ENCODE measurements around the gene MYO3B.
"Not testable (repeated sequence)": the region's sequence is repeated elsewhere in the genome, so short reads cannot be mapped to it uniquely, and the experiment has no call there.

MYO3B gene

GRCh38 chr2:170408461-170409163 lies 230.7 kb downstream of the MYO3B start:
- in situ Hi-C loops (cut with MboI; ENCODE audit: low sequenced_read_pairs): loop anchor here (25.0 kb wide), 1 partner anchor 404 kb away; the partner anchor contains the start of gene GAD1

GRCh38 chr2:170409164-170409535 lies 231.2 kb downstream of the MYO3B start:
- in situ Hi-C loops (cut with MboI; ENCODE audit: low sequenced_read_pairs): loop anchor here (25.0 kb wide), 1 partner anchor 403 kb away; the partner anchor contains the start of gene GAD1

GRCh38 chr2:170411660-170412059 lies 233.7 kb downstream of the MYO3B start:
- in situ Hi-C loops (cut with MboI; ENCODE audit: low sequenced_read_pairs): loop anchor here (25.0 kb wide), 1 partner anchor 401 kb away; the partner anchor contains the start of gene GAD1

- in situ Hi-C loops (cut with MboI; ENCODE audit: low sequenced_read_pairs): loop anchor here (25.0 kb wide), 1 partner anchor 391 kb away; the partner anchor contains the start of gene GAD1
These were observed 243.2 kb downstream of the MYO3B start for GRCh38 chr2:170420961-170421687.

- in situ Hi-C loops (cut with MboI; ENCODE audit: low sequenced_read_pairs): loop anchor here (25.0 kb wide), 1 partner anchor 388 kb away; the partner anchor contains the start of gene GAD1
These were observed 246.0 kb downstream of the MYO3B start for GRCh38 chr2:170423919-170424318.

- in situ Hi-C loops (cut with MboI; ENCODE audit: low sequenced_read_pairs): no loop called here
These were observed 247.4 kb downstream of the MYO3B start for GRCh38 chr2:170425281-170425751.

- in situ Hi-C loops (cut with MboI; ENCODE audit: low sequenced_read_pairs): no loop called here
These were observed 250.9 kb downstream of the MYO3B start for GRCh38 chr2:170428868-170429267.

- in situ Hi-C loops (cut with MboI; ENCODE audit: low sequenced_read_pairs): no loop called here
These were observed 254.9 kb downstream of the MYO3B start for GRCh38 chr2:170432823-170433222.

GRCh38 chr2:170433448-170433847 lies 255.5 kb downstream of the MYO3B start:
- in situ Hi-C loops (cut with MboI; ENCODE audit: low sequenced_read_pairs): no loop called here

- in situ Hi-C loops (cut with MboI; ENCODE audit: low sequenced_read_pairs): not testable (repeated sequence)
These were observed 256.4 kb downstream of the MYO3B start for GRCh38 chr2:170434396-170434795.

GRCh38 chr2:170434900-170435621 lies 257.1 kb downstream of the MYO3B start:
- in situ Hi-C loops (cut with MboI; ENCODE audit: low sequenced_read_pairs): no loop called here

GRCh38 chr2:170436077-170436943 lies 258.4 kb downstream of the MYO3B start:
- in situ Hi-C loops (cut with MboI; ENCODE audit: low sequenced_read_pairs): no loop called here

- in situ Hi-C loops (cut with MboI; ENCODE audit: low sequenced_read_pairs): no loop called here
These were observed 268.1 kb downstream of the MYO3B start for GRCh38 chr2:170446078-170446477.

GRCh38 chr2:170449034-170449433 lies 271.1 kb downstream of the MYO3B start:
- in situ Hi-C loops (cut with MboI; ENCODE audit: low sequenced_read_pairs): no loop called here

GRCh38 chr2:170454471-170455372 lies 276.8 kb downstream of the MYO3B start:
- in situ Hi-C loops (cut with MboI; ENCODE audit: low sequenced_read_pairs): no loop called here

- in situ Hi-C loops (cut with MboI; ENCODE audit: low sequenced_read_pairs): no loop called here
These were observed 277.9 kb downstream of the MYO3B start for GRCh38 chr2:170455617-170456426.

- in situ Hi-C loops (cut with MboI; ENCODE audit: low sequenced_read_pairs): no loop called here
These were observed 279.0 kb downstream of the MYO3B start for GRCh38 chr2:170456914-170457313.

- in situ Hi-C loops (cut with MboI; ENCODE audit: low sequenced_read_pairs): no loop called here
These were observed 279.8 kb downstream of the MYO3B start for GRCh38 chr2:170457742-170458141.

All from HL-60/S4 treated with phorbol 12-myristate 13-acetate at 8.2 ng/mL for 4 days and 3 days (cell line).